ENCODE results near the gene KIF5B. TPM values are rescaled to one million over a fixed set of nuclear protein-coding genes. Genes with fewer than 3 reads are reported as not detected.

KIF5B gene
- total RNA-seq, 2 experiments from 2014 or later = 63.8 to 81.3 TPM

GRCh38 chr10:32041290-32042028 is 14.8 kb downstream of the KIF5B start:
- Histone ChIP-seq H3K9me3 (ENCODE audit: low read length) (no peaks in the 10 kb centered on the region), H3K9me2 (ENCODE audit: insufficient read depth, low read length) (no peaks in the 10 kb centered on the region), H3K4me1 (ENCODE audit: insufficient read depth, low read length, poor library complexity, severe bottlenecking) (peaks cover 7% of the 10 kb centered on the region), H3K4me3 (ENCODE audit: low read depth, low read length, poor library complexity, severe bottlenecking) (no peak overlapping the region), H3K4me2 (ENCODE audit: low read length) (no peak overlapping the region), H2AFZ (ENCODE audit: low read length) (no peak overlapping the region), H4K20me1 (ENCODE audit: insufficient read depth, low read length) (peaks cover 33% of the 10 kb centered on the region), H3K79me2 (ENCODE audit: insufficient read depth, low read depth, low read length) (peaks cover 92% of the 10 kb centered on the region), H3K36me3 (ENCODE audit: insufficient read depth, low read length) (peaks cover 96% of the 10 kb centered on the region), H3K27ac (ENCODE audit: low read depth, low read length, poor library complexity, severe bottlenecking) (no peak overlapping the region)
- intact Hi-C loops (cut with micrococcal nuclease; ENCODE audit: unreplicated experiment) = no loop called here
- ChIA-PET POLR2A (interaction anchor here (0.6 to 1.0 kb wide), 2 partner anchors 10 to 23 kb away, joined by 4 read pairs; no protein-coding TSS in a partner anchor), CTCF (ENCODE audit: unreplicated experiment) (interaction anchor here (0.6 kb wide), 1 partner anchor 9 kb away, joined by 3 read pairs; no protein-coding TSS in a partner anchor)
- BruUV-seq (replicated peaks) = no TSS peak
- DNase-seq (ENCODE audit: low spot score) = no peak
- TF ChIP-seq CTCF (conservative IDR thresholded peaks at IDR 0.05; ENCODE audit: low read length) (no peak), EZH2phosphoT487 (IDR thresholded peaks at IDR 0.05; ENCODE audit: borderline replicate concordance, low read depth, low read length) (no peak)

GRCh38 chr10:32039734-32040133 is 16.5 kb downstream of the KIF5B start:
- Histone ChIP-seq H3K4me2 (ENCODE audit: low read length) (no peak overlapping the region), H3K9me2 (ENCODE audit: insufficient read depth, low read length) (no peaks in the 10 kb centered on the region), H2AFZ (ENCODE audit: low read length) (no peak overlapping the region), H4K20me1 (ENCODE audit: insufficient read depth, low read length) (peaks cover 29% of the 10 kb centered on the region), H3K79me2 (ENCODE audit: insufficient read depth, low read depth, low read length) (peaks cover 74% of the 10 kb centered on the region), H3K4me1 (ENCODE audit: insufficient read depth, low read length, poor library complexity, severe bottlenecking) (peaks cover 7% of the 10 kb centered on the region), H3K27ac (ENCODE audit: low read depth, low read length, poor library complexity, severe bottlenecking) (no peak overlapping the region), H3K36me3 (ENCODE audit: insufficient read depth, low read length) (peaks cover 96% of the 10 kb centered on the region), H3K4me3 (ENCODE audit: low read depth, low read length, poor library complexity, severe bottlenecking) (no peak overlapping the region), H3K9me3 (ENCODE audit: low read length) (no peaks in the 10 kb centered on the region)
- no TSS peak for BruUV-seq (replicated peaks)
- ChIA-PET CTCF (ENCODE audit: unreplicated experiment) (no interaction called here), POLR2A (no interaction called here)
- no peak for DNase-seq (ENCODE audit: low spot score)
- no peak for TF ChIP-seq CTCF (conservative IDR thresholded peaks at IDR 0.05; ENCODE audit: low read length)
- TF ChIP-seq EZH2phosphoT487 (IDR thresholded peaks at IDR 0.05; ENCODE audit: borderline replicate concordance, low read depth, low read length) = no peak
- intact Hi-C loops (cut with micrococcal nuclease; ENCODE audit: unreplicated experiment) = no loop called here

GRCh38 chr10:32038777-32039176 is 17.4 kb downstream of the KIF5B start:
- no TSS peak for BruUV-seq (replicated peaks)
- DNase-seq (ENCODE audit: low spot score) = no peak
- H3K4me3 ChIP-seq (ENCODE audit: low read depth, low read length, poor library complexity, severe bottlenecking) = no peak overlapping the region
- H4K20me1 ChIP-seq (ENCODE audit: insufficient read depth, low read length) = peaks cover 25% of the 10 kb centered on the region
- H3K4me1 ChIP-seq (ENCODE audit: insufficient read depth, low read length, poor library complexity, severe bottlenecking) = peaks cover 7% of the 10 kb centered on the region
- ChIA-PET CTCF (ENCODE audit: unreplicated experiment) (no interaction called here), POLR2A (interaction anchor here (0.7 to 1.0 kb wide), 2 partner anchors 108 to 128 kb away, joined by 3 to 4 read pairs; no protein-coding TSS in a partner anchor)
- peaks cover 96% of the 10 kb centered on the region for H3K36me3 ChIP-seq (ENCODE audit: insufficient read depth, low read length)
- H3K79me2 ChIP-seq (ENCODE audit: insufficient read depth, low read depth, low read length) = peaks cover 65% of the 10 kb centered on the region
- H2AFZ ChIP-seq (ENCODE audit: low read length) = no peak overlapping the region
- no peak overlapping the region for H3K4me2 ChIP-seq (ENCODE audit: low read length)
- H3K9me2 ChIP-seq (ENCODE audit: insufficient read depth, low read length) = no peaks in the 10 kb centered on the region
- no peak for TF ChIP-seq CTCF (conservative IDR thresholded peaks at IDR 0.05; ENCODE audit: low read length)
- no peak for TF ChIP-seq EZH2phosphoT487 (IDR thresholded peaks at IDR 0.05; ENCODE audit: borderline replicate concordance, low read depth, low read length)
- no peaks in the 10 kb centered on the region for H3K9me3 ChIP-seq (ENCODE audit: low read length)
- intact Hi-C loops (cut with micrococcal nuclease; ENCODE audit: unreplicated experiment) = no loop called here
- no peak overlapping the region for H3K27ac ChIP-seq (ENCODE audit: low read depth, low read length, poor library complexity, severe bottlenecking)
